Left lobe of liver (tissue), 2 donors: ENCODE data around the gene SPATA22. TPM values are rescaled to one million over a fixed set of nuclear protein-coding genes. Genes with fewer than 3 reads are reported as not detected.
A peak's percentile ranks its signal among the peaks of the same experiment; 100 is the strongest.
"Not testable (repeated sequence)": the region's sequence is repeated elsewhere in the genome, so short reads cannot be mapped to it uniquely, and the experiment has no call there.

Experiments used
- ATAC-seq: fragments of 200-7000 bp; cut with Tn5 transposase; one replicate; pipeline ENCODE4 v1.9.1; 2020; ENCODE audit warnings: mild to moderate bottlenecking, moderate library complexity
- DNase-seq: peaks from one replicate; pipeline ENCODE4 v3.0.0-alpha.2; 2020; ENCODE audit warnings: low spot score
- total RNA-seq: library from RNA; stranded (reverse); gene quantifications from one replicate; pipeline ENCODE4 v1.2.1, GENCODE V29; 2021
- donor health status: DM: no; HTN: no; CAD: no; lungs with moderate emphysema.
- donor health status: DM: no; HTN: yes; CAD: no.

Gene SPATA22
- total RNA-seq, 1 donor from 2014 or later: not detected

GRCh38 chr17:3475251-3475685 is 3.6 kb upstream of the SPATA22 start:
- peak; percentile 61 for DNase-seq
- peak; percentile 50 for ATAC-seq

GRCh38 chr17:3474212-3474611 is 2.6 kb upstream of the SPATA22 start:
- DNase-seq: no peak
- peak; percentile 78 for ATAC-seq

DNA sequence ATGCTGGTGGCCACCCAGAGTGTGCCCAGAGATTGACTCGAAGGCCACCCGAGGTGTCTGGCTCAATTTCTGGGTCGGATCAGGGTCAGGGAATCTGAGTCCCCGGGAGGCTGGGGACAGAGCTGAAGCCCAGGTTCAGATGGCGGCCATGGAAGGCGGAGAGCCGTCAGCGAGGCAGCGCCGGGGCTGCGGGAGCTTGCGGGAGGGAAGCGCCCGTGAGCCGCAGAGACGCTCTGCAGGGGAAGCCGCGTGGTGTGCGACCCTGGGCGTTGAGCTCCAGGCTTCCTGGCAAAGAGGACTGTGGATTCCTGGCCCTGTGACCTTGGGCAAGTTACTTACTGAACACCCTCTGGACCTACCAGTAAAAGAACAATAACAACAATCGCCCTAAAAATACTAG is 518 bp upstream of the SPATA22 start:
- no peak for DNase-seq
- ATAC-seq: no peak

DNA sequence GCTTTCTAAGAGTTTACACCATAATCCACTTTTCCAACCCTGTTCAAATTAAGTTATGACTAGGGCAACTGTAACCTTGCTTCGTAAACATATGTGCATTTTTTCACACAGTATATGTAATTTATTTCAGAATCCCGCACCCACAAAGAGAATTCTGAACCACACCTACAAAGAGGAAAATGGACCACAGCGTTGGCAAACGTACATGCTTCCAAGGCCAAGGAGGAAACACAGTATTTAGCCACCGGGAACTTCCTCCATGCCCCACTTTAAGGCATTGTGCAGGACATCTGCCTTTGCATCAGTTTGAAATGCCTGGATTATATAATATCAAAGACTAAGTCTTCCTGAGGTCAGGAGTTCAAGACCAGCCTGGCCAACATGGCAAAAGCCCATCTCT is 2.1 kb downstream of the SPATA22 start:
- no peak for ATAC-seq
- no peak for DNase-seq

GRCh38 chr17:3466355-3466754 is 5.3 kb downstream of the SPATA22 start:
- DNase-seq: not testable (repeated sequence)
- ATAC-seq: peak; percentile 98

DNA sequence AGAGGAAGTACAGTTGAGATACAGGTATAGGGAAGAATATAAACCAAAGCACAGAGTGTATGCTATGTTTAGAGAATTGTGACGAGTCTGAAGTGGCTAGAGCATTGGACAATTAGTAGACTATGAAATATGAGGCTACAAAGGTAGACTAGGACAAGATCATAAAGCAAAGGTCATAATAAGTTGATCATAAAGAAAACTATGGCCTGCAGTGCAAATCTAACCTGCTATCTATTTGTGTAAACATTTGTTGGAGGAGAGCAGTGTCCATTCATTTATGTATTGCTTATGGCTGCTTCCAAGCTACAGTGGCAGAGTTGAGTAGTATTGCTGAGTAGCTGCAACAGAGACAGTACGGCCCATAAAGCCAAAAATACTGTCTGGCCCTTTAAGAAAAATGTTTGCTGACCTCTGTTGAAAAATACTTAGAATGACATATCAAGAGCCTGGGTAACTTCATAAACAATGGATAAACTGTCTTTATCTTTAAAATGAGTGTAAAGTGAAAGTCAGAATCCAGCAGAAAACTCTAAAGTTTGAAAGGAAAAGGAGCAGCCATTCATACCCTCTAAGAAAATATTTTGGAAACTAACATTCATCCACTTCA is 23.5 kb downstream of the SPATA22 start:
- DNase-seq (no peak), ATAC-seq (peak; percentile 24)

DNA sequence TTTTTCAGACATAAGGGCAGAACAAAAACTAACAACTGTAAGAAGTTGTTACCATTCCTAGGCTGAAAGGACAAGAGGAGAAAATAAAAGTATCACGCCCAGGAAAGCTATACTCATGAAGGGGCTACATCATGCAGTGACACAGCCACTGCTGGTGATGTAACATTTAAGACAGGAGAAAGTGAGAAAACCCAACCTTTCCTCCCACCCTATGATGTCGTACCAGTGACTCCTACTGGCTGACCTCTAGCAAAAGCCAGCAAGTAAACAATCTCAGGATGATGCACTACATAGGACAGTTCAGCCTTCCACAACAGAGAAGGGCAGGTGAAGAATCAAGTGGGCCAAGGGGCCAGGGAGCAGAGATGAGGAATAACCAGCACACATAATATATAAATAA is 24.0 kb downstream of the SPATA22 start:
- DNase-seq: no peak
- ATAC-seq: no peak

GRCh38 chr17:3440451-3440850 is 31.2 kb downstream of the SPATA22 start:
- no peak for DNase-seq
- no peak for ATAC-seq

DNA sequence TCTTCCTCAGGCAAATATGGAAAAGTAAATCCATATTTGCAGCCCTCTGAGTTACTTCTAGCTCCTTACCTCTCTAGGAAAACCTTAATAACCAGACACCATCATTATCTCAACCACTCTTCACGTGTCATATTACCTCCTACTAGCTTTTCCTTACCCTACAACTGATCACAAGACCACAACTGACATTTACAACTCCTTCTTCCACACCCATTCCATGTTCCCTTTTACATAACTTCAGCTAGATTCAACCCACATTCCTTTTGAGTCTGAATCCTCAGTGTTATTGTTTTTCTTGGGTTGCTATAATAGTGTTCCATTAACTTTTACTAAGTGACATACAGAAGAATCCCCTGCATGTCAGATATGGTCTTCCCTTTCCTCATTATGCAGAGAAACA is 33.3 kb downstream of the SPATA22 start:
- ATAC-seq: no peak
- no peak for DNase-seq

DNA sequence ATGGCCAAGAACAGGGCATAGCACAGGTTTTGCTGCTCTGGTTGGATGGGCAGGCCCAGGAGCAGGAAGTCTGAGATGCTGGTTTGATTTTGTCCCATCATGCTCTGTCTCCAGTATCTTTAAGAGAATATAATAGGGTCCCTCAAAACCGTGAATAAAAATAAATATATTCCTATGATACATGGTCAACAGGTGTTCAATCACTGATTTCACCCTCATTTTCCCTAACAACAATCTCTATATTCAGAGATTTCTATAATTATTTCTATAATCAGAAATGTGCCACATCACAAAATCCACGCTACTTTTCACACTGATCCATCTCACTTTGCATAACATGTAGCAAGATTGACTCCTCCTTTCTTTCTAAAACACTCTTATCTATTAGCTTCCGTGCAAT is 37.9 kb downstream of the SPATA22 start, which contains the start of gene OR1E2:
TSS of gene OR1E2 (minus strand) at position 101 of the 400 bp plus-strand sequence. CDS start at position 101, 0 bp downstream.
- ATAC-seq: no peak

GRCh38 chr17:3433215-3433614 is 38.4 kb downstream of the SPATA22 start:
- ATAC-seq: peak; percentile 31
- DNase-seq: not testable (repeated sequence)

More for the DNA sequence above, 37.9 kb downstream of the SPATA22 start, which contains the start of gene OR1E2:
- DNase-seq: no peak

GRCh38 chr17:3418222-3418621 is 53.4 kb downstream of the SPATA22 start:
- ATAC-seq: no peak
- no peak for DNase-seq

GRCh38 chr17:3415610-3416009 is 56.0 kb downstream of the SPATA22 start:
- ATAC-seq (no peak), DNase-seq (no peak)

DNA sequence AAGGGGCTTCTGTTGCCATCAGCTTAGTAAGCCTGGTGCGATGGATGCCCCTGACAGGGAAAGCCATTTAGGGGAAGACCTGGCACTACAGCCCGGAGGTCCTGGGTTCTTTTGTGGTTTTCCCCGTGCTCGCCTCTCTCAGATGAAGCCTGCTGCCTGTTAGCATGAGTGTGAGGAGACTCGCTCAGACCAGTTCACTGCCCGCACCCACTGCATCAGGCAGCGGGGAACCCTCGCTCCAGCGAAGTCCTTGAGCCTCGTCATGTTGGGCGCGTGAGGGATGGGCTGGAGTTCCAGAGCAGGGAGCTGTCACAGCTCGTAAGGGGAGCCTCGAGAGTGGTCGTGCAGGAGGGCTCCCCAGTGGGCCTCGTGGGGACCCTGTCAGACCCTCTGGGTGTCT is 59.4 kb downstream of the SPATA22 start:
- DNase-seq, ATAC-seq: not testable (repeated sequence)

DNA sequence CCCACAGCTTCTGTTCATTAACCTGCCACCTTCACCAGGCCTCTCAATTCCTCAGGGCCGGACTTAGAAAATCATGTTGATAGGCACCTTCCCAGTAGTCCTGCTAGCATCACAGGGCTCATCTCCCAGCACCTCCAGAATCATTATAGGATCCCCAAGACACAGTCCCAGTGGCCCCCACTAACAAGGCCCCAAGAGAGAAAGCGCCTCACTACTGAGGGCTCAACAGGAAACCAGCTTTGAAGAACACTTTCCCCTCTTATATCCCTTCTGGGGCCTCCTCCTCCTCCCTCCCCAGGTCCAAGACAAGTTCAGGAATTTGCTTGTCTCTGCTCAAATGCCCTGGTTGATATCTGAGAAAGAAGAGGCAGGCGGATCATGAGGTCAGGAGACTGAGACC is 60.5 kb downstream of the SPATA22 start, which contains the start of gene OR3A3:
TSS of gene OR3A3 (plus strand) at position 301 of the 400 bp plus-strand sequence.
- no peak for ATAC-seq
- no peak for DNase-seq

GRCh38 chr17:3403856-3404255 is 67.8 kb downstream of the SPATA22 start:
- not testable (repeated sequence) for ATAC-seq, DNase-seq

DNA sequence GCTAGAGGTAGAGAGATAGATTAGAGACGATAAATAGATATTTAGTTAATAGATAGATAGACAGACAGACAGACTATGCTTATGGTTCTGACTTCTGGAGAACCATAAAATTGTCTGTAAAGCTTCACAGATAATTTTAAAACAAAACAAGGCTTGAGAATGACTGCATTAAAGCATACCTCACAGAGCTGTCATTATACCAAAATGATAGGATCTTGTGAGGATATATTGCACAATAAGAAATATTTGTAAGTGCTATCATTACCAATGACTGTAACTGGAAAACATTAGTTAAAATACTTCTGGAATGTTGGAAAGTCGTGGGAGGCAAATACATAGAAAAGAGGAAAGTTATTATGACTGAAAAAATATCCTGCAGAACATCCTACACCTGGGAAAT is 69.8 kb downstream of the SPATA22 start:
- no peak for DNase-seq
- no peak for ATAC-seq

- ATAC-seq (no peak), DNase-seq (no peak)
These were observed 71.6 kb downstream of the SPATA22 start for GRCh38 chr17:3400055-3400454.

- ATAC-seq: no peak
- no peak for DNase-seq
These were observed 73.3 kb downstream of the SPATA22 start, which contains the start of gene OR1E1 for GRCh38 chr17:3398310-3398709. Gene OR1E1 (minus strand): TSS chr17:3398410. CDS start chr17:3398410, 0 bp downstream.

- not testable (repeated sequence) for DNase-seq, ATAC-seq
These were observed 73.8 kb downstream of the SPATA22 start for GRCh38 chr17:3397801-3398200.
